Activated naive CD4-positive, alpha-beta T cell treated with anti-CD3 and anti-CD28 coated beads, Interleukin-2, amount 50 U/mL, for 72 hours (primary cell): ENCODE results near the gene JARID2. TPM values are rescaled to one million over a fixed set of nuclear protein-coding genes. Genes with fewer than 3 reads are reported as not detected.
A peak's percentile ranks its signal among the peaks of the same experiment; 100 is the strongest.

ENCODE experiments used
- ATAC-seq, 2 donors: fragments of 150-1000 bp; cut with Tn5 transposase; 2 replicates each; pipeline ENCODE4 v1.10.0; 2021; ENCODE audit warnings: mild to moderate bottlenecking in 2 of 2, moderate library complexity in 2 of 2
- DNase-seq, 2 donors: peaks; one replicate each; pipeline ENCODE4 v3.0.0; 2021 to 2022; ENCODE audit warnings: low spot score in 2 of 2
- H3K27ac Mint-ChIP-seq, 2 donors: one replicate each; pipeline ENCODE4 v1.8.0; 2022; ENCODE audit warnings: mild to moderate bottlenecking in 2 of 2, mixed read lengths in 2 of 2
- H3K36me3 Mint-ChIP-seq, 2 donors: one replicate each; pipeline ENCODE4 v1.8.0; 2022; ENCODE audit warnings: mixed read lengths in 2 of 2
- H3K9me3 Mint-ChIP-seq, 2 donors: one replicate each; pipeline ENCODE4 v1.8.0; 2022; ENCODE audit warnings: mixed read lengths in 2 of 2
- total RNA-seq, 2 donors: library from RNA; stranded (reverse); gene quantifications; one replicate each; pipeline ENCODE4 v1.2.3, GENCODE V29; 2022

The JARID2 gene
- total RNA-seq, 2 donors from 2014 or later: 35.3 to 36.3 TPM

DNA sequence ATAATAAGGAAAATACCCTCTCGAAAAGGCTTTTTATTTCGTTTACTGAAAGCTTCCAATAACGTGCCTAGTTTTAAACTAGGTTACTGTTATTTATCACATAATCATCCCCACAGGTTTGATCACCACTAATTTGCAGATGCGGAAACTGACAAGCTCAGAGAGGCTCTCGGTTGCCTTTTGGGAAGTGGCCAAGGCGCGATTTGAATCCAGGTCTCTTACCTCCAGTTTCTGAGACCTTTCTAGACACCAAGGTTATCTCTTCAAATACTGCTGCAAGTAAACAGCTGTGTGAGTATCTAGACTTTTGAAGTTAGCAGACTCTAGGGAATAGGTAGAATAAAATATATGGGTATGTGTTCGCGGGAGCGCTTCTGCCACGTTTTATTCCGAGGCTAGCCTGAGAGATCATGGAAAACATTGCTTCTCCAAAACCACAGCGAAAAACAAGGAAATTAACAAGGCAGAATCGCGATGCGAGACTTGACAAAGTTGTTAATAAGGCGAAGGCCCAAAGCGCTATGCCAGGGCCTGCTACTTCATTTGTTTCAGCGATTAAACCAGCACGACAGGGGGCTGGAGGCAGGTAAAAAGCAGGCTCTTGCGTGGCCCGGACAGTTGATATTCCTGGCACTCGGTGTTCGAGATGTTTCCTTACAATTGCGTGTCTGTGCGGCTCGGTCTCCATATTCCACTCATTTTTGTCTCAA, 1.8 kb upstream of the JARID2 start:
- Mint-ChIP-seq H3K27ac (peak overlapping the region in 1 of 2 donors; percentile 47), H3K36me3 (peaks cover 22 to 27% of the 10 kb centered on the region in 2 donors), H3K9me3 (no peaks in the 10 kb centered on the region)
- DNase-seq (no peak), ATAC-seq (no peak)

DNA sequence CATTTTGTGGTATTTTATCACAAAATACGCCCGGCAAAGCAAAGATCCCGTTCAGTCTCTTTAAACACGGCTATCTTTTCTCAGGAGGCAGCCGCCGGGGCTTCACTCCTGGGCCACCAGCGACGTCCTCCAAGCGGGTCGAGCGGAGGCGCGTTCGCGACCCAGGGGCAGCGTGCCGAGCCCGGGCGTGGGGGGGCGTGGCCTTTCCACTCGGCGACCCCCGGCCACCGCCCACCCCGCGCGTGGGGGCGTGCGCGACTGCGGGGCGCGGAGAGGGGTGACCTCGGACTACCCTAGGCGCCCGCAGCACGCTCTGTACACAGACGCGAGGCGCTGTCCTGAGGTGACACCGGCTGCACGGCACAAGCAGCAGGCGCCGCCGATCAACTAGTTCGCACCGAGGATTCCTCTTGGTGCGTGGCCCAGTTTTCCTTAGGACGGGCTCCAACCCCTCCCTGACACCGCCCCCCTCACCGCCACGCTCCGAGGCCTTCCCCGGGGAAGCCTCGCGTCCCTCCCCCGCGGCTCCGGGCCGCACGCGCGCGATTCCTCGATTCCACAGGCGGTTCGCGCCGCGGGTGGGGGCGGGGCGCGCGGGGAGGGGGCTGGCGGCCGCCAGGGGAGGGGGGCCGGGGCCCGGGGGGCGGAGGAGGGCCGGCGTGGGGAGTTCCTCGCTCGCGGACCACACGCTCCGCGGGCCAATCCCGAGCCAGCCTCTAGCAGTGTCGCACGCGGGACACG, 1.1 kb upstream of the JARID2 start:
- peak; percentile 60 to 70 for DNase-seq
- H3K9me3 Mint-ChIP-seq: no peaks in the 10 kb centered on the region

DNA sequence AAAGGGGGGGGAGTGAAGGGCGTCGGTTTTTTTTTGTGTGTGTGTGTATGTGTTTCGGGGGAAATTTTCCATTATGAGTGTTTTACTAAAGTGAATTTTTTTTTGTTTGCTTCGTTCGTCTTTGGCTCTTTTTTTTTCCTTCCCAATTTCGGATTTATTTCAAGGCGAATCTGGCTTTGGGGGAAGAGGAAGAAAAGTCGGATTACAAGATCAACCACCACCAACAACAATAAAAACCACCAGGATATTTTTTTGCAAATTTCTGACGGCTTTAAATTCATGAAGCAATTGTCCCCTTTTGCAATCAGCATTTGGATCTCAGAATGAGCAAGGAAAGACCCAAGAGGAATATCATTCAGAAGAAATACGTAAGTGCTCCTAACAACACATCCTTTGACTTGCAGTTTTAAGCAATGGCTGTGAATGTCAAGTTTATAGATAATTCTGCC, 372 bp downstream of the JARID2 start:
- H3K9me3 Mint-ChIP-seq: no peaks in the 10 kb centered on the region
- no peak for ATAC-seq
- peaks cover 27 to 47% of the 10 kb centered on the region in 2 donors for H3K36me3 Mint-ChIP-seq
- no peak for DNase-seq
- H3K27ac Mint-ChIP-seq: peak overlapping the region; percentile 95 to 99

More for the DNA sequence above, 1.1 kb upstream of the JARID2 start:
- peak overlapping the region; percentile 95 to 99 for H3K27ac Mint-ChIP-seq
- H3K36me3 Mint-ChIP-seq: peaks cover 22 to 34% of the 10 kb centered on the region in 2 donors
- peak; percentile 14 to 23 for ATAC-seq

DNA sequence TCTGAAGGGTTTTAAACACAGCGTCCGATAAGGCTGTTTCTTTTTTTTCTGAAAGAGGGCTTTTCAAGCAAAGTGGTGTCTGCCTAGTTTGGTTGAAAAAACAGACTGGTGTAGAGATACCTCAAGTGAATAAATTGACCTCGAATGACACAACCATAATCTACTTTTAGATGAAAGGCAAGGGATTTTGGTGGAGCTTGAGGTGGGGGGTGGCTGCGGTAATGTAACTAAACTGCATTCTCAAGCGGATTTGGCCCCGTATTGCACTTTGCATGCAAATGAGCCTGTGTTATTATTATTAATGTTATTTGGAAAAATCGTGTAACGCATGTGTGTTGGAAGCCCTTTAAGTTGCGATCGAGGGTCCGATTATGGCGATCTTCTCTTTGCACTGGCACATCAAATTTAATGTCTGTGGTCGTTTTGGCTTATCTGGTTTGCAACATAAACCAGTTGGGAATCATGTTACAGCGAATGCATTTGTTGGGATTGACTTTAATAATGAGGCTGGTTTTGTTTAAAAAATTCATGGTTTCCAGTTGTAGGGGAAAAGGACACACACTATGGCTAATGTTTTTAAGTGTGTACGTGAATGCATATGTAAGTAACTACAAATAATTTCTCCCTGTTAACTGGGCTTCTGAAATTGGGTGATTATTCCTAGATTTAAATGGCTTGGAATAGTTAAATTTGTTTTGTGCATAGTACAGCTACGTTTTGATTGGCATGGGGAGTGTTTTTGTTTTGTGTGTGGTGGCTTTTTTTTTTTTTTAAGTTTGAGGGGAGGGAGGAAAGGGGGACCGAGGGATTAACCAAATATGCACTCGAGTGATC, 1.0 kb downstream of the JARID2 start:
- H3K27ac Mint-ChIP-seq: peak overlapping the region; percentile 95 to 99
- peaks cover 27 to 54% of the 10 kb centered on the region in 2 donors for H3K36me3 Mint-ChIP-seq
- DNase-seq: no peak
- no peaks in the 10 kb centered on the region for H3K9me3 Mint-ChIP-seq
- no peak for ATAC-seq

DNA sequence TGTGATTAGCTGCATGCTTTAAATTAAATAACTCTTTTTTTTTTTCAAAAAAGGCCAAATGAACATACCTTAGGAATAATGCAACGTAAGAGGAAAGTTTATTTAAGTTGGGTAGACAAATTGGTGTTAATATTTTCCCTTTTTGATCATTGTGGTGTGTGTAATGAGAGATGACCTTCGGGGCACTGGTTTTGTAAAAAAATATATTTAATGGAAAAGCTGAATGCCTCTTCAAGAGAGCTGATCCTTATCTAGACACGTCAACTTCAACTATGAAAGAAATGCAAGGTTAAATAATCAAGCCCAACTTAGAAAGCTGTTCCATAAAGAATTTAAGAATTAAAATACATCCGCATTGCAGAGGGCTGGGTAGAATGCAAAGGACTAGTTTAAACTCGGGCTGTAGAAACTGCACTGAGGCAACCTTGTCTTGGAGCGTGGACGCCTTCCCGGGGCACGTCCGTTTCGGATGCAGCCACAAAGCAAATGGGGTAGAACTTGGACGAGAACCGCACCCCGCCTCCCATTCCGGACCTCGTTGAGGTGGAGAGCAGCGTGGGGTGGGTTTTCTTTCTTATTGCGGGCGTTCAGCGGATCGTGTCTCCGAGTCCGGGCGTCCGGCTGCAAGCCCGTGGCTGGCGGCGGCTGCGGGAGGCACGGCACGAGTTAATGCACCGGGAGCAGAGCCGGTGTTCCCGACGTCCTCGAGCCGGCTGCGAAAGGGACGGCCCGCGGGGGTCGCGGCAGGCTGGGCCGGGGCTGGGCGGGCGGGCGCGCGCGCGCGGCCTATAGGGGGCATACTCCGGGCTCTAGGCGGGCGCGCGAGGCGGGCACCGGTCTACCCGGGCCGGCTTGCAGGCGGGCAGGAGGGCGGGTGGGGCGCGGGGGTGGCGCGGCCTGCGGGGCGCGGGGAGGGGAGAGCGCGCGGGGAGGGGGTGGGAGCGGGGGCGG, 1.9 kb downstream of the JARID2 start:
- ATAC-seq: peak in 1 of 2 donors; percentile 11

DNA sequence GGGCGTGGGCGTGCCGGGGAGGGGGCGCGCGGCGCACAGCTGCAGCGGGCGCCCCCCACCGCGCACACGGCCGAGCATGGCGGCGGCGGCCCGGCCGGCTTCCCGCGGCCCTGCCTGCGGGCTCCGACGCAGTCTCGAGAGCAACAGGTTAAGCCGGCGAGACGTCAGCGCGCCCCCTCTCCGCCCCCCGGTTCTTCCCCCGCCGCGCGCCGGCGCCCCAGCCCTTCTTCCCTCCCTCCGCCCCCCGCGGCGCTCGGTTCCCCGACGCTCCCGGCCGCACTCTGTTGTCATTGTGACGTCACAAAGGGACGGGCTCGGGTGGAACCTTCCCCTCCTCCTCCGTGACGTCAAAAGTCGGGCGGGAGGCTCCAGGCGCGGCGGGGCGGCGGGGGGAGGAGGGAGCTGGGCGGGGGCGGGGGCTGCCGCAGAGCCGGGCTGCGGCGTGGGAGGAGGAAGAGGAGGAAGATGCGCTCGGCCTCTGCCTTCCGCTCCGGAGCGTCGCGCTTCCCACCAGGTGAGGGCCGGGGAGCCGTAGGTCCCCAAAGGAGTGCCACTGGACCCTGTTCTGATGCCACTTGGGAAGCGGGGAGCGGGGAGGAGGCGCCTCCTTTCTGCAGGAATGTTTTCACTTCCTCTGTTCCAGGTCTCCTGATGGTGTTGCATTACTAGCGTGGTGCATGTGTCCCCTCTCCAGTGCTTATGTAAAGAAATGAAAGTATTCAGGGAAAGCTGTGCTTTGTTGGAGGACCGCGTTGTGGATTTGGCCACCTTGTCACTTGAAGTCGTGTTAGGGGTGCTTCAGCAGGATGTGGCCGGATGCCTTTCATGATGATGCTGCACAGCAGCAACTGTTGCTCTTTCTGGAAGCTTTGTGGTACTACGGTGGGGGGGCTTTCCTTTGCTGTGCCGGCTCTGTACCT, 2.8 kb downstream of the JARID2 start:
- ATAC-seq: peak; percentile 45 to 65
- peak overlapping the region; percentile 95 to 97 for H3K27ac Mint-ChIP-seq
- DNase-seq: peak; percentile 89 to 91
- no peaks in the 10 kb centered on the region for H3K9me3 Mint-ChIP-seq
- H3K36me3 Mint-ChIP-seq: peaks cover 31 to 64% of the 10 kb centered on the region in 2 donors

More for the DNA sequence above, 1.9 kb downstream of the JARID2 start:
- DNase-seq: peak; percentile 52 to 63
- Mint-ChIP-seq H3K36me3 (peaks cover 27 to 59% of the 10 kb centered on the region in 2 donors), H3K9me3 (no peaks in the 10 kb centered on the region), H3K27ac (peak overlapping the region; percentile 95 to 99)

DNA sequence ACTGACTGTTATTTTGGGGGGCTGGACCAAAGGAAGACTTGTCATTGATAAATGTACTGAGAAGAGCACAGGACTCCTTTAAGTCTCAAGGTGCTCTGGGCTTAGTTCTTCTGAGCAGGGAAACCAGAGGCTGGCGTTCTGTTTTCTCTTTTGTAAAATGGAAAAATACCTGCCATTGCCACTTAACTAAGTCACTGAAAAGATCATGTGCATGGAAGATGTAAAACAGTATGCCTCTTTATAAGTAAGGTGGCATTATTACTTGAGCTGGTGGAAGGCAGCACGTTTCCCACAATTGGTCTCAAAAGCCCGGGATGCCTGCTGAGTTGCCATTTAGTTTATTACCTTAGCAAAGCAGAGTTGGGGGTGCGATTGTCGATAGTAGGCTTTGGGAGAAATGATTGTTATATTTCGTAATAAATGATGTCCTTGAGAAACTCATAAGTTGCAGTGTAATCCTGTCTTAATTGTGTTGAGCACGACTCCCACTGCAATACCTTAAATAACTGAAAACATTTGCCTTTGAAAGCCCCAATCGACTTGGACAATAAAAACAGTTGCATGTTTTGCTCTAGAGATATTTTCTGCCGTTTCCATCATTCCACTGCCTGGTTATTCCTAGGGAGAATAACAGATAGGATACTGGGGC, 3.6 kb downstream of the JARID2 start:
- peaks cover 37 to 72% of the 10 kb centered on the region in 2 donors for H3K36me3 Mint-ChIP-seq
- DNase-seq: no peak

DNA sequence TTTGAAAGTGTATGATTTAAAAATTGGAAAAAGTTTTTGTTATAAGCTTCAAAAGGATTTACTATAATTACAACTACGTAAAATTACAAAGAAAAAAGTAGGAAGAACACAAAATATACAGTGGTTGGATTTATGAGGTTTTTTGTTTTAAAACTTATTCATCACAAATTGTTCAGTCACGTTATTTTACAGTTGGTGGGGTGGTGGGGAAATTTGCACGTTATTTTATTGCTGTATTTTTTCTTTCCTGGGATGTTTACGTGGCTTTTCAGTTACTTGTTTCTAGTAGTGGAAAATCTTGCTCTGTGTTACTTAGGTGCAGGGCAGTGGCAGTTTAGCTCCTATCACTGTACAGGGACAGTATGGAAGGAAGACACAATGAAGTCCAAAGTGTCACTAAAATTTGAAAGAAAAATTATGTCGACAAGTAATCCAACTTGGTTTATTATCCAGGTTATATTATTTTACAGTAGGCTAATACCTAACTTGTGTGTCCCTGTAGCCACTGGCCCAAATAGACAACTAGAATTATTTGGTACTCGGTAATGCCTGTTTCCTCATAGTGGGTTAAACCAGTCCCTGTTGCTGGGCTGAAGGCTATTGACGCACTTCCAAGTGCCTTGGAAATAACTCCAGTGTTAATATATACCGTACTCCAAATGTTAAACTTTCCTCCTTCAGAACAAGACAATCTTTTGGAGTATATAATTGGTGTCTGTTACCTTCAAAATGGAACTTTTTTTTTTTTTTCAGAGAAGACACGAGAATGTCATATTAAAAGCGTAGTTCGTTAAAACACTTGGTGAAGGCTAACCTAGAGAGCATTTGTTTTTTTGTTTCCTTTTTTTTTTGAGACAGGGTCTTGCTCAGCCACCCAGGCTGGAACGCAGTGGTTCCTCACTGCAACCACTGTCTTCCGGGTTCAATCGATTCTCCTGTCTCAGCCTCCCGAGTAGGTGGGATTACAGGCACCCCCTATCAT, 4.6 kb downstream of the JARID2 start:
- ATAC-seq: no peak
- Mint-ChIP-seq H3K27ac (peak overlapping the region; percentile 95 to 97), H3K36me3 (peaks cover 40 to 82% of the 10 kb centered on the region in 2 donors), H3K9me3 (no peaks in the 10 kb centered on the region)
- no peak for DNase-seq

More for the DNA sequence above, 3.6 kb downstream of the JARID2 start:
- H3K9me3 Mint-ChIP-seq: no peaks in the 10 kb centered on the region
- no peak for ATAC-seq
- H3K27ac Mint-ChIP-seq: peak overlapping the region; percentile 95 to 97

DNA sequence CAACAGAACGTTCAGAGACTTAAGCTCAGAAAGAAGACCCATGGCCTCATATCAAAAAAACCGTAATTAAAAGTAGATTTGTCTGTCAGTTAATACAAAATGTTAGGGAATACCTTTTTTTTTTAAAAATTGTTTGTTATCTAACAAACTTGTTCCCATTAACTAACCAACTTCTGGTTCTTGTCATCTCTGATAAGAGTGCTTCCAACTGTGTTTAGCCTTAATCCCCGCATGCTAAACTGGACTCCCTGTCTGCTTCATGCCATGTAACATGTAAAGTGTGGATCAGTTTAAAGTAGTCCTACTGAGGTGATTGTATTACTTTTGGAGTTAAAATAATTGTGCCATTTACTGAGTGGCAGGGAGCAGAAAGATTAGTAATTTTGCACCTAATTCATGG, 6.3 kb downstream of the JARID2 start:
- Mint-ChIP-seq H3K27ac (peak overlapping the region; percentile 95 to 97), H3K9me3 (no peaks in the 10 kb centered on the region), H3K36me3 (peaks cover 24 to 73% of the 10 kb centered on the region in 2 donors)
- DNase-seq: no peak
- no peak for ATAC-seq

DNA sequence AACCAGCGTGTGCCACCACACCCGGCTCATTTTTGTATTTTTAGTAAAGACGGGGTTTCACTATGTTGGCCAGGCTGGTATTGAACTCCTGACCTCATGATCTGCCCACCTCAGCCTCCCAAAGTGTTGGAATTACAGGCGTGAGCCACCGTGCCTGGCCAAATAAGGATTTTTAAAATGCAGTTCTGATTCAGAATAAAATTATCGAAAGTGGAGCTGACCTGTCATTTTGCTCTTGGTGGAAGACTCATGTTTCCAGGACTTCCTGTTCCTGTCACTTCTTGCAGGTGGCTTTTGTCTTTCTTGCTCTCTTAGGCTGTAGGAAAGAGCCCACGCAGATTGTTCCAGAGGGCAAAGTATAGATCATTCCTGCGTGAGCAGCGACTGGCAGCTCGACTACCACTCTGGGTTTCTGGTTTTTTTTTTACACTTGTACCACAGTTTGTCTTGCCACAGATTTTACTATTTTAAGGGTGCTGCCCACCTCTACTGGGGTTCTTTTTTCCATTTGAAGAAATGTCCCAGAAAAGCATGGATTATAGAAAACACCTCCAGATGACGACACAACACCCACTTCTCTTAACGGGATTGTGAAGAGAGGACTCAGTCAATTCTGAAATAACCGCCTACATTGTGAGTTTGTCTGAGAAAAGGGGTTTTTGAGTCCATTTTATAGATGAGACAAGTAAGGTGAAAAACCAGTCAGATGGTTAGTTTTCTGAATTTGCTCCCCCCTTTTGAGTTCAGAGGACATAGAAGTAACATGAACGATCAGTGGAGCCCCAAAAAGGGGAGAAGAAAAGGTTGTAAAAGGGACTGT, 7.5 kb downstream of the JARID2 start:
- Mint-ChIP-seq H3K27ac (peak overlapping the region; percentile 95 to 97), H3K9me3 (peaks cover 0 to 5% of the 10 kb centered on the region in 2 donors), H3K36me3 (peaks cover 25 to 75% of the 10 kb centered on the region in 2 donors)
- ATAC-seq (peak; percentile 20 to 33), DNase-seq (no peak)

DNA sequence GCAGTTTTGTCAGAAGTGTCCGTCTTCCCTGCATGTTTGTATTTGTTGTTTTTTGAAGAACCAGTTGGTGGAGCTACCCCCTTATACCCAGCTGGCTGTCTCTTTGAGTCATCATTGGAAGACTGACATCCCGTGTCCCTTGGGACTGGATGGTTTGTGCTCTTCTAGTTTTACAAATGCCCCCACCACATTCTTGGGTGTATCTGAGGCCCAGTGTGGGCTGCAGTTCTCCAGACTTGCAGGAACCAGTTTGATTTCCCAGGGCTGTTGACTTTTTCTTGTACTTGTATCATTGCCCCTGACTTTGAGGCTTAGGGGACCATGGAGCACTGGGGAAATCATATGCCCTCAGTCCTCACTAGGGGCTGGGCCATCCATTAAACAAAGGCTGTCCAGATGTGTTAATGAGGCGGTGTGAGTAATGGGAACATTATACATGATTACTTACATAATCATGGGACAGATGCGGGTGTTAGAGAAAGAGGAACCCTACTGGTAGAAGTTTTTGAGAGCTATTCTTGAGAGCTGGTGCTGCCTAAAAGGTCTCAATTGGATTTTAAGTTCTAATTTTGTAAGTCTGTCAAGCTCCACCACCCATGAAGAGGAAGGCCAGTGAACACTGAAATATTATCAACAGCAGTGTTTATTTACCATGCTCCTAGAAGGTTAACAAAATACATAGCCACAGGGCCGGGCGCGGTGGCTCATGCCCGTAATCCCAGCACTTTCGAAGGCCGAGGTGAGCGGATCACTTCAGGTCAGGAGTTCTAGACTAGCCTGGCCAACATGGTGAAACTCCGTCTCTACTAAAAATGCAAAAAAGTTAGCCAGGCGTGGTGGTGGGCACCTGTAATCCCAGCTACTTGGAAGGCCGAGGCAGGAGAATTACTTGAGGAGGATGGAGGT, 8.5 kb downstream of the JARID2 start:
- no peak for ATAC-seq
- Mint-ChIP-seq H3K27ac (peak overlapping the region; percentile 95 to 97), H3K36me3 (peaks cover 25 to 78% of the 10 kb centered on the region in 2 donors), H3K9me3 (peaks cover 0 to 5% of the 10 kb centered on the region in 2 donors)
- no peak for DNase-seq

DNA sequence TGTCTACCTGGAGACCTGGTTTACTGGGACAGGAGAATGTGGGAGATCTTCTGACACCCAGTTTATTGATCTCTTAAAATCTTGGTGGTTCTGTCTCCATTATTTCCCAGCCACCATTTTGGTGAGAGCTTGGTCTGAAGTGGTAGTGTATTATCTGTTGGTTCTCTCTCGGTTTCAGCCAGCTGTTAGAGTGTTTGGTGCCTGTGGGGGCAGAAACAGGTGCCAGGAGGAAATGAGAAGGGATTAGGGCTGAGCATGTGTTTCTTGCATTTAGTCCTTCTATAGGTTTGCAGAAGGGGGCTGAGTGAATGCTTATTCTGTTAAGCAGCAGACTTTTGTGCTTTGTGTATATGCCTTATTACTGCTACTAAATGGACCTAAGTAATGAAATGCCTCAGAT, 9.6 kb downstream of the JARID2 start:
- H3K27ac Mint-ChIP-seq: peak overlapping the region; percentile 67 to 70
- DNase-seq: no peak
- H3K36me3 Mint-ChIP-seq: peaks cover 24 to 77% of the 10 kb centered on the region in 2 donors
- H3K9me3 Mint-ChIP-seq: peaks cover 0 to 5% of the 10 kb centered on the region in 2 donors
- peak; percentile 27 to 64 for ATAC-seq
